Measurements from ENCODE around the gene RAD51AP1.

- TF ChIP-seq MXI1 (conservative IDR thresholded peaks at IDR 0.05; ENCODE audit: poor library complexity, severe bottlenecking) = no peak
- no peak for TF ChIP-seq CTCF (IDR thresholded peaks at IDR 0.05; ENCODE audit: poor library complexity, severe bottlenecking)
- no peak for TF ChIP-seq EP300 (conservative IDR thresholded peaks at IDR 0.05; ENCODE audit: poor library complexity, severe bottlenecking)
- no peak for TF ChIP-seq EZH2 (IDR thresholded peaks at IDR 0.05; ENCODE audit: borderline replicate concordance, insufficient read depth, low read length, poor library complexity, severe bottlenecking)
- no peak for TF ChIP-seq RAD21 (conservative IDR thresholded peaks at IDR 0.05)
- no peak for TF ChIP-seq SMC3 (conservative IDR thresholded peaks at IDR 0.05; ENCODE audit: poor library complexity)
- TF ChIP-seq POLR2AphosphoS5 (IDR thresholded peaks at IDR 0.05) = no peak
- TF ChIP-seq, protein P1, sequence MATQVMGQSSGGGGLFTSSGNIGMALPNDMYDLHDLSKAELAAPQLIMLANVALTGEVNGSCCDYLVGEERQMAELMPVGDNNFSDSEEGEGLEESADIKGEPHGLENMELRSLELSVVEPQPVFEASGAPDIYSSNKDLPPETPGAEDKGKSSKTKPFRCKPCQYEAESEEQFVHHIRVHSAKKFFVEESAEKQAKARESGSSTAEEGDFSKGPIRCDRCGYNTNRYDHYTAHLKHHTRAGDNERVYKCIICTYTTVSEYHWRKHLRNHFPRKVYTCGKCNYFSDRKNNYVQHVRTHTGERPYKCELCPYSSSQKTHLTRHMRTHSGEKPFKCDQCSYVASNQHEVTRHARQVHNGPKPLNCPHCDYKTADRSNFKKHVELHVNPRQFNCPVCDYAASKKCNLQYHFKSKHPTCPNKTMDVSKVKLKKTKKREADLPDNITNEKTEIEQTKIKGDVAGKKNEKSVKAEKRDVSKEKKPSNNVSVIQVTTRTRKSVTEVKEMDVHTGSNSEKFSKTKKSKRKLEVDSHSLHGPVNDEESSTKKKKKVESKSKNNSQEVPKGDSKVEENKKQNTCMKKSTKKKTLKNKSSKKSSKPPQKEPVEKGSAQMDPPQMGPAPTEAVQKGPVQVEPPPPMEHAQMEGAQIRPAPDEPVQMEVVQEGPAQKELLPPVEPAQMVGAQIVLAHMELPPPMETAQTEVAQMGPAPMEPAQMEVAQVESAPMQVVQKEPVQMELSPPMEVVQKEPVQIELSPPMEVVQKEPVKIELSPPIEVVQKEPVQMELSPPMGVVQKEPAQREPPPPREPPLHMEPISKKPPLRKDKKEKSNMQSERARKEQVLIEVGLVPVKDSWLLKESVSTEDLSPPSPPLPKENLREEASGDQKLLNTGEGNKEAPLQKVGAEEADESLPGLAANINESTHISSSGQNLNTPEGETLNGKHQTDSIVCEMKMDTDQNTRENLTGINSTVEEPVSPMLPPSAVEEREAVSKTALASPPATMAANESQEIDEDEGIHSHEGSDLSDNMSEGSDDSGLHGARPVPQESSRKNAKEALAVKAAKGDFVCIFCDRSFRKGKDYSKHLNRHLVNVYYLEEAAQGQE (IDR thresholded peaks at IDR 0.05; ENCODE audit: borderline replicate concordance) = no peak
- no peak for TF ChIP-seq TAF1 (IDR thresholded peaks at IDR 0.05; ENCODE audit: low read depth)
Measured at GRCh38 chr12:4591180-4591687, 52.5 kb downstream of the RAD51AP1 start.

Data from neural cell (in vitro differentiated cells).